Glomerular endothelial cell (primary cell): Measurements from ENCODE around the gene DOCK1. TPM values are rescaled to one million over a fixed set of nuclear protein-coding genes. Genes with fewer than 3 reads are reported as not detected.
"Not testable (repeated sequence)": the region's sequence is repeated elsewhere in the genome, so short reads cannot be mapped to it uniquely, and the experiment has no call there.

Experiments
- DNase-seq: peaks from one replicate; pipeline ENCODE4 v3.0.0-alpha.2; 2011; ENCODE audit warnings: low read depth, low spot score; ENCODE audit errors: extremely low read depth
- total RNA-seq: library from RNA; depleted of rRNA; stranded (reverse); fragments of >200 nt; gene quantifications from 2 replicates; pipeline ENCODE4 v1.2.3, GENCODE V29; 2015

The DOCK1 gene
- total RNA-seq, 1 donor from 2014 or later = 90.4 TPM

DNA sequence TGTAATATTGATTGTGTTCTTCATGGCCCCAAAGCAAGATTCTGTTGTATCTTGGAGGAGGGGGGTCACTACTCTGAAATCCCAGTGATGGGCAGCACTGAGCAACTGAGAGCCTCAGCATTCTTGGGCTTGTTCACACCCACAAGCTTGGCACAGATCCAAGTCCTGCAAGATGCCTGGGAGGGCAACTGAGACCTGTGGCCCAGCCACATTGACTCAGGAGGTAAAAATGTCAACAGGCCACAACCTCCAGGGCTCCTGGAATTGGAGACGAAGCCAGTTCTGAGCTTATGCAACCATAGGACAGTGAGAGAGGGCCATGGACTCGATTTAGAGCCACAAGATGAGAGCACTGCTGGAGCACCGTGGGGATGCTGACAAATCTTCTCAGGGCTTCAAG, 3.1 kb upstream of the DOCK1 start:
- DNase-seq = no peak

DNA sequence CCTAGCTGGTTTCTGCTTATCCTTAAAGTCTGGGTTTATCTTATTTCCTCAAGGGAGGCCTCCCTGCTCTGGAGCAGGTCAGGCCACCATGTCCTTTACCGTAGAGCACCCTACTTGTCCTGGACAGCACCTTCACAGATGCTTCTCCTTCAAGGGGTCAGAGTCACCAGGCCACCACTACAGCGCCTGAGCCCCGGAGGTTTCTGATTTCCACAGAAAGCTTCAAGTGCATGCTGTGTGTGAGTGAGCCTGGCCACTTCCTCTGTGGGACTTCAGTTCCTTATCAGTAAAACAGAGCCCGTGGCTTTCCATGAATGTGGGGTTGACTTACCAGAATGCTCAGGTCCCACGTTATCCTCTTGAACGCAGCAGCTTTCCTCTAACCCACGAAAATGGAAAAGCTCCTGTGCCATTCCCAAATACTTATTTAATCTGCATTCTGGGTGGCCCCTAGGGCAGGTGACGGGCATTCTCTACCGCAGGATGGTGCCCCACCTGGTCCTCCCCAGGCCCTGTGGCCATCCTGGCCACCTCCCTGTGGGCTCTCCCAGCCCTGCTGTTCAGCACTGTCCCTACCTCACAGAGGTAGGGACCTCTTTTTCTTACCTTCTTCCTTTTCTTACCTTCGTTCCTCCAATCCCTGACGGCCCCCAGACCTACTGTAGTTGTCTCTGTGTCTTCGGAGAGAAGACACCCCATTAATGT, 1.4 kb upstream of the DOCK1 start:
- DNase-seq = no peak

DNA sequence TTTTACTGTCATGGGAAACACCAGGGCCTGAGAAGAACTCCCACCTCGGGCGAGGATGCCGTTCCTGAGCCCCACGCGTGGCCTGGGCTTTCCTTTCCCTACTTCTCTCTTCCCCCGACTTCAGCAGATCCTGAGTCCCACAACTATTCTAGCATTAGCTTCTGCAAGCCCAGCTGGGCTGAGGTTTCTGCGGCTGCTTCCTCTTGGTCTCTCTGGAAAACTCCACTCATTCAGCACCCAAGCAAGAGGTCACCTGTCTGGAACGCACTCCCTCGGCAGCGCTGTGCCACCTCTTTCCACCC, 761 bp upstream of the DOCK1 start:
- DNase-seq = no peak

DNA sequence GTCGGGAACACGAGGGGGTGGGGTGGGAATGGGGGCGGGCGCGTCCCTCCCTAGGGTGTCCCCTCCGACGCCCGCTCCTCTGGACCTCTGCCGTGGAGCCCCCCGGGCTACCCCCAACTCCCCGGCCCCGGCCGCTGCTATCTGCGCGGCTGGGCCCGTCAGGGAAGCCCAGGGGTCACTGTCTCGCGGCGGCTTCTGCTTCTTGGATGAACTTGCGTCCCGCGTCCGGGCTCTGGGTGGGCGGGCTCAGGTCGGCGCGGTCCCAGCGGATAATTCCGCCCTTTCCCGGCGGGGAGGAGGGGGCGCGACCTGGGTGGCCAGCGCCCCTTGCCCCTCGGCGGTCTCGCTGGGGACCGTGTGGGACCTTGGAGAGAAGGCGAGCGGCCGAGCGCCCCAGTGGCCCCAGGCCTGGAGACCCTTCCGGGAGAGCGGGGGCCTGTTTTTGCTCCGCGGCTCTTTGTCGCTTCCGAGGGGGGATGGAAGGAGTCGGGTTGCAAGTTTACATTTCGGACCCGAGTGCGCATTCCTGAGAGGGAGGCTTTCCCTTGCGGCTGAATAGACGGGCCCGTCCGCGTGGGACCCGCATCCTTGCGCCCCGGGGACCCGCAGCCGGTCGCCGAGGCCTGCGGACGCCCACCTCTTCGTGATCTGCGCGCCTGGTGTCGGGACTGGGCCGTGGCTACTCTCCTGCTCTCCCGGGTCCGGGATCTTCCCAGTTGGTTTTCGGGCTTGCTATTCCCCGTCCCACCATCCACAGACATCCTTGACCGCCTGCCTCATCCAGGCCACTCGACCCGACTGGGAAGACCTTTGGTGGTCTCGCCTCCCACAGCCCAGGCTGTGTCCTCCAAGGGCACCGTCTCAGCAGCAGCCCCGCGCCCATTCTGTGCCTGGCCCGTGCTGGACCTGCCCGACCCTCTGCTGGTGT, 812 bp downstream of the DOCK1 start:
- no peak for DNase-seq

DNA sequence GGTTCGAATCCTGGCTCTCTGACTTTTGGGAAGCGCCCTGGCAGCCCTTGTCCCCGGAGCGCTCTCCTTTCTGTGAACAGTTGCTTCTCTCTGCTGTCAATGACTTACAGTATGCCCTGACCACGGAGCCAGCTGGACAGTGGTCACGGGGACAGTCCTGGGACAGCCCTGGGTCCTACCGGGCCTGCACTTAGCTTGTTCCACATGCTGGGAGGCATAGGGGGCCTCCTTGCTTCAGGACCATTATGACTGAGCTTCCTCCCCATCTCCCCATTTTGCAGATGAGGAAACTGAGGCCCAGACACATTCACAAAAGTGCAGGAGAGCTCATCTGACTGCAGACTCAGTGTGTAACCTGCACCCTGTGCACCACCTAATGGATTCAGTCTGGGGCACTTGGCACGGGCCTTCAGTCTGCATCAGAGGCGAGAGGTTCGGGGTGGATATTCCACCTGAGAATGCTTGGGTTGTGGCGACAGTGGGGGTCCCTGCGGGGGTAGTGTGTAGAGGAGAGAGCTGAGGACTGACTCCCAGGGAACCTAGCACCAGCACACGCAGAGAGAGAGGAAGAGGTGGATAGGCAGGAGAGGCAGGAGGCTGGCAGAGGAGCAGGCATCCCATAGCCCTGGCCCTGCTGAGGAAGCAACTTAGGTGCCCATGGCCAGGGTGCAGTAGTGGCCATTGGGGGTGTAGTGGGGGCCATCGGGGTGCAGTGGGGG, 1.6 kb downstream of the DOCK1 start:
- no peak for DNase-seq

DNA sequence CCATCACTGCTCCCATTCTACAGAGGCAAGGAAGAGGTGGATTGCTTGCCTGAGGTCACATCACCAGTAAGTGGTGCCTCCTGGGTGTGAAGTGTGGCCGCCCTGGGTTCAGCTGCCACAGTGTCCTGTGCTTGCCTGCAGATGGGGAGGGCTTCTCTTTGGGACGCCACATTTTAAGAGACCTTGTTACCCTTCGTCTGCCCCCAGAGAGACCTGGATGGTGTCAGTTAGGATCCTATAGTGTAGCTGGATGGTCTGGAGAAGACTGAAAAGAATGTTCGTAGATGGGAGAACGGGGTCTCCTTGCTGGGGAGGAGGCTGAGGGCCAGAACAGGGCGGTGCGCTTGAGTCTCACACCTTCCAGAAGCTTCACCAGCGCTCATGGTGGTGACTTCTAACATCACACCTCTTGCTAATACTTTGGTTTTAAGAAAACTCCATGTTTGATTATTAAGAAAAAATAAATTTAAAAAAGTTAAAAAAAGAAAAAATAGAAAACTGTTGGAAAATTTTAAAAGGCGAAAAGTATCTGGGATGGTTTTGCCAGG, 2.3 kb downstream of the DOCK1 start:
- DNase-seq = no peak

DNA sequence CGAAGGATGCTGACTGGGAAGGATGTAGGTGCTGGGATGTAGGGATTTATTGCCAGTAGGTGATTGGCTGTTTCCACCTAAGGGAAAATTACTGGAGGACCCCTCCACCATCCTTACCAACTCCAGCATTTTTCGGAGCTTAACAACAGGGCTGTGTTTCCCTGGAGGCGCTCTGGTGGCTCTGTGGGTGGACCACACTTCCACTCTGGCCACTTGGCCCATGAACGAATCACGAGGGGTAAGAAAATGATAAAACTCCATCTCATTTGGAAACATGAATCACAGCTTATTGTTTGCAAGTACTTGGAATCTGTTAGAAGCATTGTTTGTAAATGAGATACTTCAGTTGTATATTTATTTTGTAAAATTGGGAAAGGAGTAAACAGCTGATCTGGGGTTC, 3.0 kb downstream of the DOCK1 start:
- DNase-seq = no peak

DNA sequence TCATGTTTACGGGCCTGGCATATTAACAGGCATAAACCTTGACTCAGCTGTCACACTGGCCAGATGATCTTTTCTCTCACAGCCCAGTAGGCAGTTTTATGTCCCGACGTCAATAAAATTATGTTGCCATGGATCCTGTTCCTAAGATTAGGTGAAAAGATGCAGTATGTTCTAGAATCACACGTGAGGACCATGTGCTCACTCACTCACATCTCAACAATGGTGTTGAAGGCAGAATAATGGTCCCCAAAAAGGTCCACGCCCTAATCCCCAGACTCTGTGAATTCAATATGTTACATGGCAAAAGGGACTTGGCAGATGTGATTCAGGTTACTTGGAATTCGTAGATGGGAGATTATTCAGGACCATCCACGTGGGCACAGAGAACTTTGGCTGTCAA, 3.5 kb downstream of the DOCK1 start:
- DNase-seq = no peak

DNA sequence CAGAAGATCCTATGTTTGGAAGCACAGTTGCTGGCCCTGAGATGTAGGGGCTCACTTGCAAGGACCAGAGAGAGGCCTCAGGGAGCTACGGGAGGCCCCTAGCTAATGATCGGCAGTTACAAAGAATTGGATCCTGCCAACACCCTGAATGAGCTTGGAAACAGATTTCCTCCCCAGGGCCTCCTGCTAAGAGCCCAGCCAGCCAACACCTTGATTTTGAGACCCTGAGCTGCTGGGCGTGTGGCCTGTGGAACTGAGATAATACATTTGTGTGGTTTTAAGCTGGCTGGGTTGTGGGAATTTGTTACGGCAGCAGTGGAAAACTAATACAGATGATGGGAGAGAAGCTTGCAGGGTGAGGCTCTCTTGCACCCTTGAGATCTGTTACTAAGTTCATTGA, 3.9 kb downstream of the DOCK1 start:
- no peak for DNase-seq

DNA sequence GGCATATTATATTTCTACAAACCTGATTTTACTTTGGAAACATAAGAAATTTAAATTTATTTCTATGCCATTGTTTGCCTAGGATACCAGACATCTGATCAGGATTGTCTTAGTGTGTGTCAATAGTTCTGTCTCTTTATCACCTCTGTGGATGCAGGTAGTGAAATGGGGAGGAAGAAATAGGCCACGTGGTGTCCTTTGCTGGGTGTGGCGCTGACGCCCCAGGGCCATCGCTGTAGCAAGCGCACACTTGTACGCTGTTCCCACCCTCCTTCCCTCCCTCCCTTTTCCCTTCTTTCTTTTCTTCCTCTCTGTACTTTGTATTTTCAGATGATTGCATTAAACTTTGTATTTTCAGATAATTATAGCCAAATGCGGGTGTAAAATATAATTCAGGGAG, 5.0 kb downstream of the DOCK1 start:
- DNase-seq = no peak

DNA sequence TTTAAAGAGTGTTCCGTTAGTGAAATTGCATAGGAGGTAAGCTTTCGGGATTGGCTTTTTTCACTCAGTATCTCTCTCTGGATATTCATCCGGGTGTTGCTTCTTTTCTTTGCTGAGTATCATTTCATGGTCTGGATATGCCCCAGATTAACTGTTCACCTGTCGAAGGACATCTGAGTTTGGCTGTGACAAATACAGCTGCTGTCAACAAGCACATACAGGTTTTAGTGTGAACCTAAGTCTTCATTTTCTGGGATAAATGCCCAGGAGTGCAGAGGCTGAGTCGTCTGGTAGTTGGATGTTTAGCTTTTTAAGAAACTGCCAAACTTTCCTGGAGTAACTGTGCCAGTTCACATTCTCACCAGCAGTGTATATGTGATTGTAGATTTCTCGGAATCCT, 5.6 kb downstream of the DOCK1 start:
- DNase-seq = no peak

DNA sequence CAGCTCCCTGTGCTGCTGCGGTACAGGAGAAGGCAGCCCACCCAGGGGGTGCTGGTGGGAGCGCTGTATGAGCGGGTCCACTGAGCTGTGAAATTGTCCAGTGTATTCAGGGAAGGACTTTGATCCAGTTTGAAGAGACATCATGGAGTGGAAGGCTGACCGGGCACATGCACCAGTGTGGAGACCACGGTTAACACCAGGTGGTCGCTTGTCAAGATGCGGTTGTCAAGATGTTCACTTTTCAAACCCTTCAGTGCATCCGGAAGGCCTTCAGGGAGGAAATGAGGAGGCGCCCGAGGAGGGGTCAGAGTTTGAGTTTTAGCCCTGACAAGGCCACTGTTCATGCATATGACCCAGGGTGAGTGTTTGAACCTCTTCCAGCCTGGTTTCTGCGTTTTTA, 6.1 kb downstream of the DOCK1 start:
- DNase-seq = no peak

DNA sequence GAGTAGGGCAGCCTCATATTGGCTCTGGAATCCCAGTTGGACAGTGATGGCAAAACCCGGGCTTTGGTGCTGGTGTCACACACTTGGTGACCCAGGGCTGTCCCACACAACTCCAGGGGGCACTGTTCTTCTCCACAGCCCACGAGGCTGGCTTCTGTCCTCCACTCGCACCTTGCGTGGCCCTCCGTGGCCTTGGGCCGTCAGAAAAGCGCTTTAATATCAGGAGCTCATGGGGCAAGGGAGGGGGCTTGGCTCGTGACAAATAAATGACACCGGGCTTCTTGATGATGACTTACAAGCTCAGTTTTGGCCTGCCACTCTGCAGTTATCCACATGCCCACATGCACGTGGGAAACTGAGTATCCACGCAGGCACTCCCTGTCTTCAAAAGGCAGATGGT, 8.1 kb downstream of the DOCK1 start:
- no peak for DNase-seq

DNA sequence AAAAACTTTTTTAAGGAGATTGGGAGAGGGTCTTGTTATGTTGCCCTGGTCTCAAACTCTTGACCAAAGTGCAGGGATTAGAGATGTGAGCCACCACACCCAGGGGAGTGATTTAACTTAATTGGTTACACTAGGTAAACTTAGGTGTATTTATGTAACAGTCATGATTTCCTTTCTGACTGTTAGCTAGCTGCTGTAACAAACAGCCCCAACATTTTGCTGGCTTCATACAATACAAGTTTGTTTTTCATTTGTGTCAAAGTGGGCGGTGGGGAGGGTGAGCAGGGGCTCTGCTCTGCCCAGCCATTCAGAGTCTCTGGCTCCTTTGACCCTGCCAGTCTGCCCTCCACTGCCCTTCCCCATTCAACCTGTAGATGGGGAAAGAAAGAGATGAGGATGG, 9.3 kb downstream of the DOCK1 start:
- no peak for DNase-seq

DNA sequence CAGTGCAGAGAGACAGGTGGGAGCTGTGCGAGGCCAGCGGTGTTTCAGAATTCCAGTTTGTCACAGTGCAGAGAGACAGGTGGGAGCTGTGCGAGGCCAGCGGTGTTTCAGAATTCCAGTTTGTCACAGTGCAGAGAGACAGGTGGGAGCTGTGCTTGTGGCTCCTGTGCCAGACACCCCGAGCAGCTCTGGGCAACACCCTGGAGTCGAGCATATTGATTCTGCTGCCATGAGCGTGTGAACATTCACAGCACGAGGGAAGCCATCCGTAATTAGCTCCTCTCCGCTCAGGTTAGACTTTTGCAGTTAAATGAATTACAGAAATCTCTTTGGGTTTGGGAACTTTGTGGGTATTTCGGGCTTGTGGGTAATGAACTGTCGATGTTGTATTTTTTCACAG, 11.7 kb downstream of the DOCK1 start:
- DNase-seq = not testable (repeated sequence)

DNA sequence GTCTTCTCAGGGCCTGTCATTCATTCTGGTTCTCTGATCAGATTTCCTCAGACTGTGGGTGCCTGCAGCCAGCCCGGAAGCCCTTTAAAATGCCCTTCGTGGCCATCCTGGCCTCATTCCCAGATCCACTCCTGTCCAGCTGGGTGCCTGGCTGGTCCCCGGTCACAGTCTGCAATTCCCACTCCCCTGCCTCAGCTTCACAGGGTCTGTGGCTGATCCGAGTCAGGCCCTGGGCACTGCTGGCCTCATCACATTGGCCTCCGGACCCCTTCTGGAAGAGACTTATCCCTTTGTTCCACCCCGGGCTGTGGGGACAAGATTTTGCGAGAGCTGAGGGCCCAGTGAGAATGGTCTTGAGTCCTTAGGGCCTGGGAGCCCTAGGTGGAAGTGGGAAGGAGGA, 12.1 kb downstream of the DOCK1 start:
- no peak for DNase-seq

DNA sequence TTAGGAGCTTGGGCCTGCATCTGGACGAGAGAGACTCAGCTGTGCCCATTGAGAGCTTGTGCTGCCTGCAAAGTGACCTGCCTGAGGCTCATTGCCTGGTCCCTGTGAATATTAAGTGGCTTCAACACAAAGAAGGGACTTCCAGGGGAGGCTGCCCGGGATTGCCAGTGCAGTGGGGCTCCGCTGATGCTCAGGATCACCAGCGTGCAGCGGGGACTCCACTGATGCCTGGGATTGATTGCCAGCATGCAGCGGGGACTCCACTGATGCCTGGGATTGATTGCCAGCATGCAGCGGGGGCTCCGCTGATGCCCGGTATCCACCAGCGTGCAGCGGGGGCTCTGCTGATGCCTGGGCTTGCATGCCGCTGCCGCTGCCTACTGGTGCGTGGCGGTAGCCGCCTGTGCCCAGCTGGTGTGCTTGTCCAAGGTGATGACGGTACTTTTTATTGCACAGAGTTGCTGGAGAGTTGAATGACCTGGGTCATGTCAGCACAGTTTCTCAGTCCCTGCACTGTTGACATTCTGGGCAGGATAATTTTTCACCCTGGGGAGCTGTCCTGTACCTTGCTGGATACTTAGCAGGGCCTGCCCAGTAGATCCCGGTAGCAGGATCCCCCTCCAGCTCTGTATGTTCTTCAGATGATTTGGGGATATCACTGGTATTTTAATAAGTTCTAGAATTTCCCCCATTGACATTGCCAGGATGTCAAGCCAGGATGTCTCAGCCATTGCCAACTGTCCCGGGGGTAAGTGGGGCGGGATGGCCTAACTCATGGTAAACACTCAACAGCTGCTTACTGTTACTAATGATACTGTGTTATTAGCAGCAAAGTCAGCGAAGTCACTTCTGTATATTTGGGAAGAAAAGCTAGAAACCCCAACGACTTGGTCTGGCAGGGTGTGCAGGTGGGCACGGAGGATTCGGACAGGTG, 13.0 kb downstream of the DOCK1 start:
- no peak for DNase-seq

DNA sequence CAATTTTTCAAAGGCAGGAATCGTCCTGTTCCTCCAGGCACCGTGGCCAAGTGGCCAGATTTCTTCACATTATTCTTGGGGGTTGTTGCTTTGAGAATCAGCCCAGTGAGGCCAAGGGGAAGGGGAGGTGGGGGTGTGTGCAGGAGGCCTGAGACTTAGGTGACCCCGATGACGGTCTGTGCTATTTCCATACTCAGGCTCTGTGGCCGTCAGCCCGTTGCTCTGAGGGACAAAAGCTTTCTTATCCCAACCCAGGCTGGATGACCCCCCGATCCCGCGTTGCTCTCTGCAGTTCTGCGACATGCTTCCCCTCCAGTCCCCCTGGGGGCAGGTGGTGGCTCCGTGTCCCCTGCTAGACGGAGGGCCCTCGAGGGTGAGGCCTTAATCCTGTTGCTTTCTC, 14.2 kb downstream of the DOCK1 start:
- no peak for DNase-seq

DNA sequence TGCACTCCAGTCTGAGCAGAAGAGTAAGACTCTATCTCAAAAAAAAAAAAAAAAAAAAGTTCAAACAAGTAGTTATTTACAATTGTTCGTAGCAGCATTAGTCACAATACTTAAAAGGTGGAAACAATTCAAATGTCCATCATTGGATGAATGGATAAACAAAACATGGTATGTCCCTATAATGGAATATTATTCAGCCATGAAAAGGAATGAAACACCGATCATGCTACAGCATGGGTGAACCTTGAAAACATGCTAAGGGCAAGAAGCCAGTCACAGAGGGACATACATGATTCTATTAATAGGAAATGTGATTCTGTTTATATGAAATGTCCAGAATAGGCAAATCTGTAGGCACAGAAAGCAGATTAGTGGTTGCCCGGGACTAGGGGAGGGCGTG, 15.9 kb downstream of the DOCK1 start:
- DNase-seq = no peak

DNA sequence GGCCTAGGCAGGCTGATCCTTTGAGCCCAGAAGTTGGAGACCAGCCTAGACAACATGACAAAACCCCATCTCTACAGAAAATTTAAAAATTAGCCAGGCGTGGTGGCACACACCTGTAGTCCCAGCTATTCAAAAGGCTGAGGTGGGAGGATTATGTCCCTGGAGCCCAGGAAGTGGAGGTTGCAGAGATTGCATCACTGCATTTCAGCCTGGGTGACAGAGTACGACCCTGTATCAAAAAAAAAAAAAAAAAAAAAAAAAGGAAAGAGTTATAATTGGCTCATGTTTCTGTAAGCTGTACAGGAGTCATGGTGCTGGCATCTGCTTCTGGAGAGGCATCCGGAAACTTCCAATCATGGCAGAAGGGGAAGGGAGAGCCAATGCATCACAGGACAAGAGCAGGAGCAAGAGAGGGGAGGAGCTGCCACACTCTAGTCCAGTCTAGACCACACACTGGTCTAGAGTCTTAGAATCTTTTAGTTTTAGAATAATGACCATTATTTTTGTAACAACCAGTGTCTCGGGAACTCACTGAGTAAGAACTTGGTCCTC, 16.8 kb downstream of the DOCK1 start:
- no peak for DNase-seq
